Mesenchymal stem cell (in vitro differentiated cells and primary cell): ENCODE data around the gene HOXA3.

Experiments used
- DNase-seq: peaks from one replicate; pipeline ENCODE4 v3.0.0-alpha.2; 2013
- H2AFZ ChIP-seq: one replicate; pipeline ENCODE4 v1.6.1; 2013; ENCODE audit warnings: low read depth, mild to moderate bottlenecking, control low read depth, inconsistent platforms, low read length, moderate library complexity
- H2AK5ac ChIP-seq: 2 replicates; pipeline ENCODE4 v1.6.1; 2013; ENCODE audit warnings: low read length, moderate library complexity, mild to moderate bottlenecking, inconsistent platforms; ENCODE audit not compliant: severe bottlenecking
- H2BK120ac ChIP-seq: one replicate; pipeline ENCODE4 v1.6.1; 2013; ENCODE audit warnings: low read depth, mild to moderate bottlenecking, inconsistent platforms, low read length, moderate library complexity
- H2BK12ac ChIP-seq, 2 experiments: one replicate each; pipeline ENCODE4 v1.6.1; 2013; ENCODE audit warnings: inconsistent platforms in 2 of 2, low read length in 2 of 2, mild to moderate bottlenecking in 2 of 2, moderate library complexity in 2 of 2, control low read depth in 1 of 2
- H2BK15ac ChIP-seq: one replicate; pipeline ENCODE4 v1.6.1; 2013; ENCODE audit warnings: mild to moderate bottlenecking, low read depth, inconsistent platforms; ENCODE audit not compliant: poor library complexity, severe bottlenecking
- H2BK5ac ChIP-seq: 2 replicates; pipeline ENCODE4 v1.6.1; 2013; ENCODE audit warnings: low read depth, mild to moderate bottlenecking, low read length, control low read depth, inconsistent platforms; ENCODE audit not compliant: poor library complexity, severe bottlenecking
- H3K14ac ChIP-seq, 2 experiments: one replicate each; pipeline ENCODE4 v1.6.1; 2013; ENCODE audit warnings: inconsistent platforms in 2 of 2, low read length in 2 of 2, control low read depth in 1 of 2, mild to moderate bottlenecking in 1 of 2, moderate library complexity in 1 of 2
- H3K18ac ChIP-seq, 2 experiments: one replicate each; pipeline ENCODE4 v1.6.1; 2013; ENCODE audit warnings: inconsistent platforms in 2 of 2, low read length in 2 of 2, control low read depth in 1 of 2, low read depth in 1 of 2, mild to moderate bottlenecking in 1 of 2
- H3K23ac ChIP-seq, 2 experiments: one replicate each; pipeline ENCODE4 v1.6.1; 2013; ENCODE audit warnings: inconsistent platforms in 2 of 2, low read length in 2 of 2, mild to moderate bottlenecking in 2 of 2, moderate library complexity in 2 of 2, control low read depth in 1 of 2
- H3K27ac ChIP-seq: 2 replicates; pipeline ENCODE4 v1.5.1; 2013; ENCODE audit warnings: mild to moderate bottlenecking, moderate library complexity, low read length, control low read depth, inconsistent platforms; ENCODE audit not compliant: poor library complexity, severe bottlenecking
- H3K27me3 ChIP-seq, 2 experiments: 2 replicates each; pipeline versions ENCODE4 v1.6.1 to v1.7.0; 2013; ENCODE audit warnings: low read length in 2 of 2, mild to moderate bottlenecking in 2 of 2, moderate library complexity in 2 of 2, control low read depth in 1 of 2, inconsistent platforms in 1 of 2; ENCODE audit not compliant: control insufficient read depth in 1 of 2, insufficient read depth in 1 of 2
- H3K36me3 ChIP-seq, 2 experiments: 2 replicates each; pipeline versions ENCODE4 v1.6.1 to v1.7.0; 2013; ENCODE audit warnings: low read length in 2 of 2, control low read depth in 1 of 2, inconsistent platforms in 1 of 2, low read depth in 1 of 2, mild to moderate bottlenecking in 1 of 2; ENCODE audit not compliant: insufficient read depth in 2 of 2, control insufficient read depth in 1 of 2
- H3K4ac ChIP-seq, 2 experiments: one replicate each; pipeline ENCODE4 v1.6.1; 2013; ENCODE audit warnings: inconsistent platforms in 2 of 2, low read length in 2 of 2, mild to moderate bottlenecking in 2 of 2, moderate library complexity in 2 of 2, control low read depth in 1 of 2, low read depth in 1 of 2
- H3K4me1 ChIP-seq: 2 replicates; pipeline ENCODE4 v1.6.1; 2013; ENCODE audit warnings: low read depth, low read length, control low read depth; ENCODE audit not compliant: control insufficient read depth, insufficient read depth
- H3K4me2 ChIP-seq: 2 replicates; pipeline ENCODE4 v1.6.1; 2013; ENCODE audit warnings: low read length, mild to moderate bottlenecking, inconsistent platforms; ENCODE audit not compliant: poor library complexity, severe bottlenecking
- H3K4me3 ChIP-seq, 2 experiments: 2 replicates each; pipeline versions ENCODE4 v1.5.1 to v1.7.0; 2013; ENCODE audit warnings: low read length in 2 of 2, mild to moderate bottlenecking in 2 of 2, control low read depth in 1 of 2, low read depth in 1 of 2; ENCODE audit not compliant: insufficient read depth in 1 of 2
- H3K79me1 ChIP-seq: replicated peaks from 2 replicates; pipeline ENCODE4 v1.6.1; 2013; ENCODE audit warnings: mild to moderate bottlenecking, control low read depth, low read length, inconsistent platforms; ENCODE audit not compliant: poor library complexity, severe bottlenecking
- H3K9ac ChIP-seq: 2 replicates; pipeline ENCODE4 v1.7.0; 2013; ENCODE audit warnings: mild to moderate bottlenecking, low read length, moderate library complexity
- H3K9me3 ChIP-seq: 2 replicates; pipeline ENCODE4 v1.7.0; 2013; ENCODE audit warnings: mild to moderate bottlenecking, low read length; ENCODE audit not compliant: control insufficient read depth
- H4K8ac ChIP-seq: one replicate; pipeline ENCODE4 v1.6.1; 2013; ENCODE audit warnings: inconsistent platforms, mild to moderate bottlenecking, low read length, moderate library complexity
- H4K91ac ChIP-seq: one replicate; pipeline ENCODE4 v1.6.1; 2013; ENCODE audit warnings: mild to moderate bottlenecking, low read length, inconsistent platforms
- WGBS: methylation state at CpG from one replicate; pipeline ENCODE4 v1.1.7; 2013; ENCODE audit warnings: mixed read lengths; 5-methylcytosine and 5-hydroxymethylcytosine counted together

Gene HOXA3

GRCh38 chr7:27178366-27178765 lies 26.0 kb upstream of the HOXA3 start:
- no peak for DNase-seq
- H2AK5ac ChIP-seq = no peak overlapping the region
- no peak overlapping the region for H3K18ac ChIP-seq
- WGBS = 83% methylated on average over 6 of the region's 6 CpGs
- no peaks in the 10 kb centered on the region for H3K9me3 ChIP-seq
- no peak overlapping the region for H4K8ac ChIP-seq
- H3K27me3 ChIP-seq = no peaks in the 10 kb centered on the region
- H2BK5ac ChIP-seq = no peak overlapping the region
- H2BK15ac ChIP-seq = no peak overlapping the region
- H3K27ac ChIP-seq = peak overlapping the region; percentile 98
- no peak overlapping the region for H4K91ac ChIP-seq
- H2BK12ac ChIP-seq = no peak overlapping the region
- no peaks in the 10 kb centered on the region for H3K79me1 ChIP-seq
- peaks cover 18% of the 10 kb centered on the region for H3K4me1 ChIP-seq
- peak overlapping the region; percentile 64 to 92 for H3K4me3 ChIP-seq
- H3K36me3 ChIP-seq = peaks cover 6 to 47% of the 10 kb centered on the region in 2 experiments
- H3K4me2 ChIP-seq = peak overlapping the region; percentile 27
- no peak overlapping the region for H3K23ac ChIP-seq
- H3K14ac ChIP-seq = no peak overlapping the region
- no peak overlapping the region for H2BK120ac ChIP-seq
- peak overlapping the region; percentile 90 for H3K9ac ChIP-seq
- H3K4ac ChIP-seq = no peak overlapping the region
- no peak overlapping the region for H2AFZ ChIP-seq

GRCh38 chr7:27177795-27178320 lies 25.5 kb upstream of the HOXA3 start:
- H3K4ac ChIP-seq = no peak overlapping the region
- no peak overlapping the region for H4K8ac ChIP-seq
- peak overlapping the region; percentile 71 for H3K27ac ChIP-seq
- 59% methylated on average over 5 of the region's 5 CpGs for WGBS
- H3K27me3 ChIP-seq = no peaks in the 10 kb centered on the region
- H2BK120ac ChIP-seq = no peak overlapping the region
- peaks cover 18% of the 10 kb centered on the region for H3K4me1 ChIP-seq
- H3K9ac ChIP-seq = peak overlapping the region; percentile 90
- no peaks in the 10 kb centered on the region for H3K9me3 ChIP-seq
- peak overlapping the region; percentile 53 for H2BK5ac ChIP-seq
- no peaks in the 10 kb centered on the region for H3K79me1 ChIP-seq
- DNase-seq = no peak
- H3K18ac ChIP-seq = no peak overlapping the region
- H2AK5ac ChIP-seq = no peak overlapping the region
- no peak overlapping the region for H2BK12ac ChIP-seq
- H2BK15ac ChIP-seq = no peak overlapping the region
- H4K91ac ChIP-seq = no peak overlapping the region
- peak overlapping the region; percentile 69 to 92 for H3K4me3 ChIP-seq
- no peak overlapping the region for H3K23ac ChIP-seq
- H3K4me2 ChIP-seq = peak overlapping the region; percentile 60
- H2AFZ ChIP-seq = no peak overlapping the region
- no peak overlapping the region for H3K14ac ChIP-seq
- H3K36me3 ChIP-seq = peaks cover 6 to 49% of the 10 kb centered on the region in 2 experiments

- Histone ChIP-seq H3K4ac (no peak overlapping the region), H3K4me2 (peak overlapping the region; percentile 60), H2BK5ac (peak overlapping the region; percentile 86), H4K8ac (no peak overlapping the region), H3K36me3 (peaks cover 6 to 51% of the 10 kb centered on the region in 2 experiments), H4K91ac (no peak overlapping the region), H3K79me1 (no peaks in the 10 kb centered on the region), H3K9ac (peak overlapping the region; percentile 90), H2BK15ac (no peak overlapping the region), H3K27ac (peak overlapping the region; percentile 71), H3K18ac (no peak overlapping the region), H3K27me3 (peaks cover 0 to 1% of the 10 kb centered on the region in 2 experiments), H3K4me3 (peak overlapping the region; percentile 69 to 92), H3K9me3 (no peaks in the 10 kb centered on the region), H2AFZ (no peak overlapping the region), H3K4me1 (peaks cover 16% of the 10 kb centered on the region), H3K23ac (no peak overlapping the region), H3K14ac (no peak overlapping the region), H2BK12ac (no peak overlapping the region), H2AK5ac (peak overlapping the region; percentile 36), H2BK120ac (no peak overlapping the region)
- 65% methylated on average over 22 of the region's 22 CpGs for WGBS
- no peak for DNase-seq
Observed at GRCh38 chr7:27176962-27177794, 24.8 kb upstream of the HOXA3 start.

- Histone ChIP-seq H3K14ac (no peak overlapping the region), H3K27ac (peak overlapping the region; percentile 71), H3K4ac (no peak overlapping the region), H4K91ac (no peak overlapping the region), H2AK5ac (no peak overlapping the region), H3K4me2 (peak overlapping the region; percentile 60), H3K36me3 (peaks cover 3 to 52% of the 10 kb centered on the region in 2 experiments), H3K27me3 (peaks cover 0 to 6% of the 10 kb centered on the region in 2 experiments), H3K4me1 (peaks cover 10% of the 10 kb centered on the region), H3K23ac (no peak overlapping the region), H2AFZ (no peak overlapping the region), H2BK12ac (no peak overlapping the region), H3K9me3 (no peaks in the 10 kb centered on the region), H3K4me3 (peak overlapping the region; percentile 61 to 92), H2BK5ac (no peak overlapping the region), H3K18ac (no peak overlapping the region), H2BK15ac (no peak overlapping the region), H3K79me1 (no peaks in the 10 kb centered on the region), H2BK120ac (no peak overlapping the region), H3K9ac (peak overlapping the region; percentile 90), H4K8ac (no peak overlapping the region)
- 67% methylated on average over 2 of the region's 3 CpGs for WGBS
- no peak for DNase-seq
Observed at GRCh38 chr7:27176524-27176845, 24.1 kb upstream of the HOXA3 start.
